Thoracic aorta endothelial cell (primary cell): Measurements from ENCODE around the gene AGXT2. TPM values are rescaled to one million over a fixed set of nuclear protein-coding genes. Genes with fewer than 3 reads are reported as not detected.

Experiments
- total RNA-seq: library from RNA; depleted of rRNA; stranded (reverse); fragments of >200 nt; gene quantifications from 2 replicates; pipeline ENCODE4 v1.2.3, GENCODE V29; 2012

AGXT2 gene, protein sequence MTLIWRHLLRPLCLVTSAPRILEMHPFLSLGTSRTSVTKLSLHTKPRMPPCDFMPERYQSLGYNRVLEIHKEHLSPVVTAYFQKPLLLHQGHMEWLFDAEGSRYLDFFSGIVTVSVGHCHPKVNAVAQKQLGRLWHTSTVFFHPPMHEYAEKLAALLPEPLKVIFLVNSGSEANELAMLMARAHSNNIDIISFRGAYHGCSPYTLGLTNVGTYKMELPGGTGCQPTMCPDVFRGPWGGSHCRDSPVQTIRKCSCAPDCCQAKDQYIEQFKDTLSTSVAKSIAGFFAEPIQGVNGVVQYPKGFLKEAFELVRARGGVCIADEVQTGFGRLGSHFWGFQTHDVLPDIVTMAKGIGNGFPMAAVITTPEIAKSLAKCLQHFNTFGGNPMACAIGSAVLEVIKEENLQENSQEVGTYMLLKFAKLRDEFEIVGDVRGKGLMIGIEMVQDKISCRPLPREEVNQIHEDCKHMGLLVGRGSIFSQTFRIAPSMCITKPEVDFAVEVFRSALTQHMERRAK
- total RNA-seq, result not detected in 2 replicates

DNA sequence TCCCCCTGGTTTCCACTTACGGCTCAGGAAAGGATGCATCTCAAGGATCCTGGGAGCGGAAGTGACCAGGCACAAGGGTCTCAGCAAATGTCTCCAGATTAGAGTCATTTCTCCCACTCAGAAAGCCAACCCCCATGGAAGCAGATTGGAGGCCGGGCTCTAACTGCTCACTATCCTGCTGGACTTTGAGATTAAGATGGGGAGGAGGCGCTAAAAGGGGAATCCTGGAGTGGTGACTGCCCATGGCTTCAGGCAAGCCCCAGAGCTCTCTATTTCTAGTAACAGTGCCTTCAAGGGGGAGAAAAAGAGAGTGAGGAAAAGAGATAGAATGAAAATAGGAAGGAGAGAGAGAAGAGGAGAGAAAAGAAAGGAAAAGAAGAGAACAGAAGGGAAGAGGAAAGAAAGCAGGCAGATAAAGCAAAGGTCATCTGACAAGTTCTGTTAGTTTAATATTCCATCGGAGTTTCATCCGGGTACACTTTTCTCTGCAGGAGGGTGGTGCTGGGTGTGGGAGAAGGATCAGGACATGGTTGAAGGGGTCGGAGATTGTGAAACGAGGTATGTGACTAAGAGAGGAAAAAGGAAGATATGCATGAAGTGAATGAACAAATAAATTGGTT is at the start of gene AGXT2:
Gene AGXT2 (minus strand): TSS at position 165 of the 620 bp plus-strand sequence. CDS start 57 bp downstream, at position 108.

Other genes with a start within 250 kb of the AGXT2 start
- 0.07 TPM in 1 of 2 replicates, not detected in the other for gene TTC23L, start 208.8 kb downstream of the AGXT2 start, total RNA-seq
- 27.7 and 28.2 TPM in 2 replicates for gene RAD1, start 132.4 kb downstream of the AGXT2 start, total RNA-seq
- gene BRIX1, start 132.2 kb downstream of the AGXT2 start, total RNA-seq, result 59.2 and 64.0 TPM in 2 replicates
- gene DNAJC21, start 118.4 kb downstream of the AGXT2 start, total RNA-seq, result 37.2 and 38.3 TPM in 2 replicates
- not detected in 2 replicates for gene PRLR, start 182.5 kb upstream of the AGXT2 start, total RNA-seq